OCI-LY7 (cell line): ENCODE measurements around the gene FOXN3. TPM values are rescaled to one million over a fixed set of nuclear protein-coding genes. Genes with fewer than 3 reads are reported as not detected.

Experiments used
- BruUV-seq: library from RNA; stranded (reverse); fragments of 400-500 nt; replicated peaks from 2 replicates; lab custom pipeline; 2021; lab: Mats Ljungman, UMichigan
- CTCF ChIA-PET: fragments of 300-600 bp; sonication (Branson Sonifier 250); formaldehyde crosslinking; loops from one replicate; lab custom pipeline; 2022; ENCODE audit warnings: antibody characterized with exemption; ENCODE audit not compliant: unreplicated experiment; lab: Charles Lee
- POLR2A ChIA-PET: fragments of 300-600 bp; sonication (Branson Sonifier 250); formaldehyde crosslinking; loops from one replicate; lab custom pipeline; 2022; ENCODE audit warnings: antibody characterized with exemption; lab: Charles Lee
- DNase-seq: peaks from one replicate; pipeline ENCODE4 v3.0.0-alpha.2; 2015; ENCODE audit warnings: low spot score
- H2AFZ ChIP-seq: fragments of 200-600 bp; sonication (generic), shearing (Covaris generic); 2 replicates; pipeline ENCODE4 v1.6.1; 2014; ENCODE audit warnings: mild to moderate bottlenecking, antibody characterized with exemption, low read length, moderate library complexity
- H3K27ac ChIP-seq: fragments of 200-600 bp; sonication (generic); 2 replicates; pipeline ENCODE4 v1.5.1; 2014; ENCODE audit warnings: mixed run types, low read depth, mild to moderate bottlenecking, moderate library complexity, low read length, inconsistent platforms; ENCODE audit not compliant: poor library complexity, severe bottlenecking
- H3K36me3 ChIP-seq: fragments of 200-600 bp; sonication (generic); 2 replicates; pipeline ENCODE4 v1.6.1; 2014; ENCODE audit warnings: mild to moderate bottlenecking, antibody characterized with exemption, low read length, moderate library complexity, mixed read lengths; ENCODE audit not compliant: insufficient read depth
- H3K4me1 ChIP-seq: fragments of 200-600 bp; sonication (generic); 2 replicates; pipeline ENCODE4 v1.5.1; 2014; ENCODE audit warnings: mild to moderate bottlenecking, low read length; ENCODE audit not compliant: insufficient read depth, poor library complexity, severe bottlenecking
- H3K4me2 ChIP-seq: fragments of 200-600 bp; sonication (generic); 2 replicates; pipeline ENCODE4 v1.6.1; 2014; ENCODE audit warnings: mild to moderate bottlenecking, low read length
- H3K4me3 ChIP-seq: fragments of 200-600 bp; sonication (generic); 2 replicates; pipeline ENCODE4 v1.5.1; 2014; ENCODE audit warnings: mild to moderate bottlenecking, low read depth, low read length; ENCODE audit not compliant: poor library complexity, severe bottlenecking
- H3K79me2 ChIP-seq: fragments of 200-600 bp; sonication (generic); 2 replicates; pipeline ENCODE4 v1.6.1; 2016; ENCODE audit warnings: low read depth, mild to moderate bottlenecking, low read length, moderate library complexity, mixed read lengths; ENCODE audit not compliant: insufficient read depth
- H3K9me2 ChIP-seq: fragments of 200-600 bp; sonication (generic); 2 replicates; pipeline ENCODE4 v1.6.1; 2016; ENCODE audit warnings: mild to moderate bottlenecking, low read length, mixed read lengths; ENCODE audit not compliant: insufficient read depth
- H3K9me3 ChIP-seq: fragments of 200-600 bp; sonication (generic); 2 replicates; pipeline ENCODE4 v1.6.1; 2014; ENCODE audit warnings: mild to moderate bottlenecking, mixed run types, low read length, mixed read lengths
- H4K20me1 ChIP-seq: fragments of 200-600 bp; sonication (generic); 2 replicates; pipeline ENCODE4 v1.6.1; 2014; ENCODE audit warnings: mild to moderate bottlenecking, antibody characterized with exemption, low read length, moderate library complexity, mixed read lengths; ENCODE audit not compliant: insufficient read depth
- EZH2phosphoT487 ChIP-seq: fragments of 200-600 bp; sonication (generic); IDR thresholded peaks from 2 replicates; pipeline ENCODE4 v1.6.1; 2018; ENCODE audit warnings: low read depth, borderline replicate concordance, mild to moderate bottlenecking, mixed run types, antibody characterized with exemption, low read length, moderate library complexity, mixed read lengths
- intact Hi-C: fragments of 100-400 bp; cut with micrococcal nuclease; formaldehyde crosslinking; loops from one replicate; pipeline ENCODE4 v1.10.0; 2022; ENCODE audit not compliant: unreplicated experiment
- total RNA-seq, 2 experiments: library from RNA; depleted of rRNA in 1 of 2; stranded (reverse); fragments of >200 nt in 1 of 2; shearing (Covaris generic) in 1 of 2; gene quantifications; 2 replicates each; pipeline ENCODE4 v1.2.3, GENCODE V29; 2014 to 2022
- TF ChIP-seq, protein P1 (sequence below): fragments of 200-600 bp; sonication (generic); conservative IDR thresholded peaks from 2 replicates; pipeline ENCODE4 v1.5.1; 2014; ENCODE audit warnings: mild to moderate bottlenecking, antibody characterized with exemption, low read length, moderate library complexity, mixed read lengths

The FOXN3 gene
- total RNA-seq, 2 experiments from 2014 or later, result 77.7 to 102 TPM

DNA sequence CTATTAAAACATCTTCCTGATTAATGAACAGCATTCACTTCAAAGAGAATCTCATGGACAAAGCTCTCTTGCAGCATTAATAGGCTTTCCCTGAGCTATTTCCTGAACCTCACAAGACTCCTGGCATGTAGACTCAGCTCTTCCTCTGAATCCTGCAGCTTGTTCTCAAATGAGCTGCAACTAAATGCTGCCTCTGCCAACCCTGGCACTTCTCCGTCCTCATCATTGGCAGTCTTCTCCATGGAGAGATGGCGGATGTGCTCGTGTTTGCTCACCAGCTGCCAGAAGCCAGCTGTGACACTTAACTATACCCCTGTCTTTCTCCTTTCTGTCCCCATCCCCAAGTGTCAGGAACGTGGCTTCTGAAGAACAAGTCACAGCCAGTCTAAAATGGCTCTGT is 232.1 kb downstream of the FOXN3 start:
- intact Hi-C loops, result no loop called here
- Histone ChIP-seq H3K4me1 (no peaks in the 10 kb centered on the region), H3K79me2 (no peaks in the 10 kb centered on the region), H4K20me1 (no peaks in the 10 kb centered on the region), H2AFZ (no peak overlapping the region), H3K27ac (no peak overlapping the region), H3K9me3 (no peaks in the 10 kb centered on the region), H3K9me2 (no peaks in the 10 kb centered on the region), H3K4me3 (no peak overlapping the region), H3K36me3 (peaks cover 32% of the 10 kb centered on the region), H3K4me2 (no peak overlapping the region)
- POLR2A ChIA-PET, result interaction anchor here (0.6 to 1.0 kb wide), 3 partner anchors 15 to 155 kb away, joined by 3 to 4 read pairs (median 3); no protein-coding TSS in a partner anchor
- TF ChIP-seq, protein P1, sequence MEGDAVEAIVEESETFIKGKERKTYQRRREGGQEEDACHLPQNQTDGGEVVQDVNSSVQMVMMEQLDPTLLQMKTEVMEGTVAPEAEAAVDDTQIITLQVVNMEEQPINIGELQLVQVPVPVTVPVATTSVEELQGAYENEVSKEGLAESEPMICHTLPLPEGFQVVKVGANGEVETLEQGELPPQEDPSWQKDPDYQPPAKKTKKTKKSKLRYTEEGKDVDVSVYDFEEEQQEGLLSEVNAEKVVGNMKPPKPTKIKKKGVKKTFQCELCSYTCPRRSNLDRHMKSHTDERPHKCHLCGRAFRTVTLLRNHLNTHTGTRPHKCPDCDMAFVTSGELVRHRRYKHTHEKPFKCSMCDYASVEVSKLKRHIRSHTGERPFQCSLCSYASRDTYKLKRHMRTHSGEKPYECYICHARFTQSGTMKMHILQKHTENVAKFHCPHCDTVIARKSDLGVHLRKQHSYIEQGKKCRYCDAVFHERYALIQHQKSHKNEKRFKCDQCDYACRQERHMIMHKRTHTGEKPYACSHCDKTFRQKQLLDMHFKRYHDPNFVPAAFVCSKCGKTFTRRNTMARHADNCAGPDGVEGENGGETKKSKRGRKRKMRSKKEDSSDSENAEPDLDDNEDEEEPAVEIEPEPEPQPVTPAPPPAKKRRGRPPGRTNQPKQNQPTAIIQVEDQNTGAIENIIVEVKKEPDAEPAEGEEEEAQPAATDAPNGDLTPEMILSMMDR, result no peak
- no peak for TF ChIP-seq EZH2phosphoT487
- BruUV-seq, result no TSS peak
- CTCF ChIA-PET, result no interaction called here
- no peak for DNase-seq

DNA sequence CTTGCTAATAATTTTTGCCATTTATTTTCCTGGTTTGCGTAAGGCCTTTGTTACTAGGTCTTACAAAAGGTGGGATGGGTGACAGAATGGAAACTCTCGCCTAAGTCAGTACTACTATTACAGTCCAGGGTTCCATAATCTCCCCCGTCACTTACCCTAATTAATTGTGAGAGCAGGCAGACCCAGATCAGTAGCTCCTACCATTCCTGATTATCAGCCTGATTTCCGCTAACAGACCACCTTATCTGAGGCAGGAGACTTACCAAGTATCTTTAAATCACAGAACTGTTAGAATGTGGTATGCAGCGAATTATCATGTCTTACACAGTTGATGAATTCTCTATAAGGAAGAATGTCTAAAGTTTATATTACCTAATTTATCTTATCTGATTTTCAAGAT is 234.7 kb downstream of the FOXN3 start:
- Histone ChIP-seq H3K27ac (no peak overlapping the region), H3K9me2 (no peaks in the 10 kb centered on the region), H3K79me2 (no peaks in the 10 kb centered on the region), H2AFZ (no peak overlapping the region), H4K20me1 (no peaks in the 10 kb centered on the region), H3K4me1 (peaks cover 6% of the 10 kb centered on the region), H3K36me3 (peaks cover 9% of the 10 kb centered on the region; the same call in 1 of the 2 replicates), H3K9me3 (no peaks in the 10 kb centered on the region), H3K4me2 (no peak overlapping the region), H3K4me3 (no peak overlapping the region)
- intact Hi-C loops, result no loop called here
- ChIA-PET POLR2A (no interaction called here), CTCF (no interaction called here)
- TF ChIP-seq EZH2phosphoT487, result no peak
- TF ChIP-seq, protein P1, result no peak
- DNase-seq, result no peak
- no TSS peak for BruUV-seq

DNA sequence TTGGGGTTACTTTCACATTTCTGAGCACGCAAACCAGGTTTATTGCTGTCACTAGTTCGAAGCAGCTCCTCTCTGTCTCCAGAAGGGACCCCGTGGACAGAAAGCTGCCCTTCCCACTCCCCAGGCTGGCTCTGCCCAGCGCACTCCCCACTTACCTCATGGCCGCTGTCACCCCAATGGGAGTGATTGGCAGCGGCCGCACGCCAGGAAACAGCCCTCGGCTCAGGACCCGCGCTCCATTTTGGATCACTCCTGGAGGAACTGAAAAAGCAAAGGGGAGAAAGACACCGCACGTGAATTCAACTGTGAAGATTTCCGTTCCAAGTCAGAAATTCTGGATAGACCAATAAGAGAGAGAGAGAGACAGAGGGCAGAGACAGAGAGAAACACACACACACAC is 236.5 kb downstream of the FOXN3 start:
- ChIA-PET POLR2A (interaction anchor here (0.6 to 2.1 kb wide), 3 partner anchors 15 to 639 kb away, joined by 3 to 5 read pairs (median 4); no protein-coding TSS in a partner anchor), CTCF (interaction anchor here (0.5 kb wide), 1 partner anchor 42 kb away, joined by 3 read pairs; no protein-coding TSS in a partner anchor)
- Histone ChIP-seq H3K79me2 (no peaks in the 10 kb centered on the region), H3K9me2 (no peaks in the 10 kb centered on the region), H3K9me3 (no peaks in the 10 kb centered on the region), H4K20me1 (no peaks in the 10 kb centered on the region), H3K4me1 (peaks cover 10% of the 10 kb centered on the region), H3K27ac (no peak overlapping the region), H3K4me2 (no peak overlapping the region), H3K36me3 (peaks cover 15% of the 10 kb centered on the region; the same call in 1 of the 2 replicates), H2AFZ (no peak overlapping the region), H3K4me3 (no peak overlapping the region)
- intact Hi-C loops, result no loop called here
- no TSS peak for BruUV-seq
- no peak for DNase-seq
- TF ChIP-seq EZH2phosphoT487, result no peak
- TF ChIP-seq, protein P1, result no peak
